ENCODE measurements around the gene VAV2.

VAV2 gene

GRCh38 chr9:133830711-133831110, 161.4 kb downstream of the VAV2 start:
- DNase-seq, result no peak

GRCh38 chr9:133830310-133830709, 161.8 kb downstream of the VAV2 start:
- no peak for DNase-seq

GRCh38 chr9:133828338-133828997, 163.7 kb downstream of the VAV2 start:
- no peak for DNase-seq

DNA sequence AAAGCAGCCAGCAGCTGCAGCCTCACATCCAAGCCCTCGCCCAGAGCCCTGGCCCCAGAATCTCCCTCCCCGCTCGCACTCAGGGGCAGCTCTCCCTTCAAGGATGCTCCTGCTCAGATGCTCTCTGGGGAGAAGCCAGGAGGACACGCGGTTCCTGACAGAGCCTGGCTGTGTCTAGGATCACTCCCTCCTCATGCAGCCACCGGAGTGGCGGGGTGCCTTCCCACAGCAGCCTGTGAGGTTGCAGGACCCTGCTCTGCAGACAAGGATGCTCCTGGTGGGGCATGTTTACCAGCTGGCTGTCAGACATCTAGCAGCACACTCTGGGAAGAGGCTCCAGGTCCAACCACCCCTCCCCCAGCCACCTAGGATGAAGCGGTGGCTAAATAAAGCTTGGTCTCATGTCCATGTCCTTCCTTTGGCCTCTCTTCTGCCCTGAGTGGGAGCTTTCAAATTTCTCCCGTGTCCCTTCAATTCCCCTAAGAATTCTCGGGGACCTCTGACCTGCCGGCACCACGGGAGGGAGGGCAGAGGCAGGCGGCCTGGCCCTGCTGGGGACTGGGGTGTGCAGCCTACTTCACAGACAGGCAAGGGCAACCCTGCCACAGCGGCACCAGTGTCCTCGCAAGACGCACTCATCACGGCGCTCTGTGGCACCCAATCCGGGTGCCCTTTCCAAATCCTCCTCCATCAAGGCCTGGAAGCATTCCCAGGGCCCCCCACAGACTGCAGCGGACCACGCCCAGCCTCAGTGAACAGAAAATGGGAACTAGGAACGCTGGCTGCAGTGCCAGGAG, 165.6 kb downstream of the VAV2 start:
- no peak for DNase-seq

GRCh38 chr9:133825555-133826218, 166.4 kb downstream of the VAV2 start:
- no peak for DNase-seq

DNA sequence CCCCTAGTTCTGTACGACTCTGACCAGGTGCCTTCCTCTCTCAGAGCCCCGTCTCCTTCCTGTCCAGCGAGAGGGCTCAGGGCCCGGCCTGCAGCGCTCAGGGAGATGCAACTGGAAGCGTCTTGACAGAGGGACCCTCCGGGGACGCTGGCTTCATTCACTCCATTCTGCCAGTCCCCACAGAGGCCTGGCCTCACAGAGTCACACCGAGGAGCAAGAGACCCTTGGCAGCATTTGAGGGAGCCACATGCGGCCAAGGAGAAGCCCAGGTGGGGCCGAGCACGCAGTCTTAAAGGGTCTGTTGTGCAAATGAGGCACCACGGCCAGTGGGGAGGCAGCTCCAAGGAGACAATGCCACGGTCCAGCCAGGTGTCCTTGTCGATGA, 167.3 kb downstream of the VAV2 start:
- no peak for DNase-seq

- DNase-seq, result no peak
Observed at GRCh38 chr9:133824106-133824801, 167.9 kb downstream of the VAV2 start.

GRCh38 chr9:133823189-133824105, 168.7 kb downstream of the VAV2 start:
- DNase-seq, result no peak

- no peak for DNase-seq
Observed at GRCh38 chr9:133822430-133823065, 169.6 kb downstream of the VAV2 start.

DNA sequence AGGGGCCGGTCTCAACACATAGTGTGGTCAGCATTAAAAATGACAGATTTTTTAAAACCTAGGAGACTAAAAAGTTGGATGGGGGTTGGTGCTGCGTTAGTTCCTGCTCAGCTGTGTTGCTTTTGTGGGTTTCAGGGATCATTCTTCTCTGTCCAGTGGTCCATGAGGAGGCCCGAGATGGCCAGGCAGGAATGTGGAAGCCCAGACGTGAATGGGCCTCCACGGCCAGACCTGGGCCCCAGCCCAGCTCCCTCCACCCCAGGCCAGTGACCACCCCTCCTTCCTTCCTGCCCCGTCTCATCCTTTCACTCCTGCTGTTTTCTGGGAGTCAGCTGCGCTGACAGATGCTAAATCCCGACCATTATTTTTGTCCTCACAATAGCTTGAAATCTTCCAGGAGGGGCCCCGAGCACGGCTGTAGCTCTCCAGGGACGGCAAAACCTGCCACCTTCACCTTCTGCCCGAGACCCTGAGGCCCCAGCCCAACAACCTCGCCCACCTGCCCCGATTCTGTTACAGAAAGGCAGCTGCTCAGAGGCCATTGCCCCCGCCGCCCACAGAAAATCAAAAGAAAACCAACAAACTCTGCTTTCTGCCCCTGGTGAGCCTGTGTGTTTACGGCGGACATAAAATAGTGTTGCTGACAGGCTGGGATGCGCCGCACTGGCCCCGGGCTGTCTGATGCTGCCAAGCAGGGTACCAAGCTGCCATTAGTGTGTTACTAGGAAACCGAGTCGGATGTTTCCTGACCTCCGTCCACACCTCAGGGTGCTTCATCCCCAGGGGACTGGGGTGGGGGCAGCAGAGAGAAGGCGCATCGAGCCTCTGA, 170.3 kb downstream of the VAV2 start:
- no peak for DNase-seq

- DNase-seq, result no peak
Observed at GRCh38 chr9:133819923-133820322, 172.2 kb downstream of the VAV2 start.

- no peak for DNase-seq
Observed at GRCh38 chr9:133818444-133818843, 173.7 kb downstream of the VAV2 start.

DNA sequence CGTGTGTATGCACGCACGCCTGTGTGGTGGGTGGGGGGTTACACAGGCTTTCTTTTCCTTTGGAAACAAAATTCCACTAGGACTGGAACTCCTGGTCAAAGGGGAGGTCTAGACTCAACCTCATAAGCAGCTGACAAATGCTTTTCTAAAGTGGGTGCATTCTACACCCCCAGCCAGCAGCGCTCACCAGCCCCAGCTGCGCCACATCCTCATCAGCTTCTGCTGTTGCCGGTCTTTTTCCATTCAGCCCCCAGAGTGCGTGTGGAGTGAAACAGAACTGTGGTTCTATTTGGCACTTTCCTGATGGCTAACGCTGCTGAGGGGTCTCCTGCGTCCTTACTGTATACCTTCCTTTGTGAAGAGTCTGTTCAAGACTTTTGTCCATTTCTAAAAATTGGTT, 176.3 kb downstream of the VAV2 start:
- DNase-seq, result no peak

DNA sequence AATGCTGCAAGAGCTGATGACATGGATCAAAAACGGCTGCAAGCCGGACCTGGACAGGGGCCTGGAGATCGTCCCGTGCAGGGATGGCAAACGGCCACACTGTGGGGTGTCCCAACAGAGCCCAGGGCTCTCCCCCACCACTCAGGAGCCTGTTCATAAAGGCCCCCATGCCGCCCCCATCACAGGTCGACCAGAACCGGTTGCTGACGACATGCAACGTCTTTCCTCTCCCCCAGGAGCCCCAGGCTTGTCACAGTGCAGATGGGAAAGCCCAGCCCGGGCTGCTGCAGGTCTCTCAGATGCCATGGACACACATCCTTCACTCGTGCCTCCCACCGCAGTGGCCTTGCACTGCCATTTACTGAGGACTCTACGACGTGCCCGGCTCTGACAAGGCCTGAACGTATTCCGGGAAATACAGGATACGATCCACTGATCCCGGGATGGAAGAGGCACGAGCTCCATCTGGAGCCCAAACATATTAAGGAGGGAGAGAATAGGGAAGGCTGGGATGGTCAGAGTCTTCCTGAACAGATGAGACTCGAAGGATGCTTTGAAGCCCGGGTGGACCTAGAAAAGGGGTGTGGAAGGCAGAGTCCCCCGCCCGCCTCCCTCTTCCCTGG, 177.4 kb downstream of the VAV2 start:
- DNase-seq, result no peak

GRCh38 chr9:133813749-133814585, 178.2 kb downstream of the VAV2 start:
- DNase-seq, result no peak

GRCh38 chr9:133812941-133813748, 179.0 kb downstream of the VAV2 start:
- no peak for DNase-seq

- DNase-seq, result no peak
Observed at GRCh38 chr9:133812077-133812868, 179.9 kb downstream of the VAV2 start.

GRCh38 chr9:133811471-133811870, 180.7 kb downstream of the VAV2 start:
- DNase-seq, result no peak

Measured in hematopoietic multipotent progenitor cell treated with erythropoietin and hydrocortisone succinate and interleukin-3 and kit ligand, for 4 days (in vitro differentiated cells).